Skeletal muscle satellite cell (primary cell): ENCODE results near the gene THTPA.
"Not testable (repeated sequence)": the region's sequence is repeated elsewhere in the genome, so short reads cannot be mapped to it uniquely, and the experiment has no call there.

Experiments
- H3K27me3 ChIP-seq: 2 replicates; pipeline ENCODE4 v1.7.0; 2013; ENCODE audit warnings: low read length; ENCODE audit not compliant: control insufficient read depth, insufficient read depth
- H3K36me3 ChIP-seq: 2 replicates; pipeline ENCODE4 v1.7.0; 2013; ENCODE audit warnings: mild to moderate bottlenecking, control low read depth, low read length; ENCODE audit not compliant: insufficient read depth
- H3K4me1 ChIP-seq: 2 replicates; pipeline ENCODE4 v1.7.0; 2013; ENCODE audit warnings: low read length; ENCODE audit not compliant: control insufficient read depth, insufficient read depth
- H3K4me2 ChIP-seq: 2 replicates; pipeline ENCODE4 v1.7.0; 2013; ENCODE audit warnings: mild to moderate bottlenecking, low read length
- H3K4me3 ChIP-seq: 2 replicates; pipeline ENCODE4 v1.7.0; 2013; ENCODE audit warnings: low read length
- H3K9ac ChIP-seq: 2 replicates; pipeline ENCODE4 v1.7.0; 2013; ENCODE audit warnings: mild to moderate bottlenecking, low read depth, low read length, moderate library complexity
- H3K9me3 ChIP-seq: replicated peaks from 2 replicates; pipeline ENCODE4 v1.7.0; 2013; ENCODE audit warnings: mild to moderate bottlenecking, control low read depth, low read length

THTPA gene

GRCh38 chr14:23604148-23604547 lies 48.1 kb downstream of the THTPA start:
- no peak overlapping the region for H3K9ac ChIP-seq
- H3K4me1 ChIP-seq, result no peaks in the 10 kb centered on the region
- no peak overlapping the region for H3K4me2 ChIP-seq
- H3K9me3 ChIP-seq, result no peaks in the 10 kb centered on the region
- H3K4me3 ChIP-seq, result no peak overlapping the region
- peaks cover 12% of the 10 kb centered on the region for H3K27me3 ChIP-seq
- no peaks in the 10 kb centered on the region for H3K36me3 ChIP-seq

- Histone ChIP-seq H3K27me3 (peaks cover 12% of the 10 kb centered on the region), H3K4me2 (no peak overlapping the region), H3K36me3 (no peaks in the 10 kb centered on the region), H3K9ac (no peak overlapping the region), H3K9me3 (no peaks in the 10 kb centered on the region), H3K4me3 (no peak overlapping the region), H3K4me1 (no peaks in the 10 kb centered on the region)
These were observed 48.7 kb downstream of the THTPA start for GRCh38 chr14:23604675-23605170.

- Histone ChIP-seq H3K9ac (no peak overlapping the region), H3K9me3 (no peaks in the 10 kb centered on the region), H3K27me3 (peaks cover 17% of the 10 kb centered on the region), H3K36me3 (no peaks in the 10 kb centered on the region), H3K4me3 (no peak overlapping the region), H3K4me1 (no peaks in the 10 kb centered on the region), H3K4me2 (no peak overlapping the region)
These were observed 50.0 kb downstream of the THTPA start for GRCh38 chr14:23605931-23606585.

- H3K27me3 ChIP-seq, result peaks cover 23% of the 10 kb centered on the region
- H3K4me2 ChIP-seq, result no peak overlapping the region
These were observed 52.4 kb downstream of the THTPA start for GRCh38 chr14:23608454-23608853.

GRCh38 chr14:23609001-23609400 lies 52.9 kb downstream of the THTPA start:
- Histone ChIP-seq H3K27me3 (peaks cover 23% of the 10 kb centered on the region), H3K9me3 (no peaks in the 10 kb centered on the region), H3K36me3 (no peaks in the 10 kb centered on the region), H3K4me2 (no peak overlapping the region), H3K4me1 (no peaks in the 10 kb centered on the region), H3K9ac (no peak overlapping the region), H3K4me3 (no peak overlapping the region)

More at GRCh38 chr14:23608454-23608853, 52.4 kb downstream of the THTPA start:
- Histone ChIP-seq H3K36me3 (no peaks in the 10 kb centered on the region), H3K9ac (no peak overlapping the region), H3K4me3 (no peak overlapping the region), H3K4me1 (no peaks in the 10 kb centered on the region), H3K9me3 (no peaks in the 10 kb centered on the region)

- not testable (repeated sequence) for H3K9me3 ChIP-seq, H3K4me1 ChIP-seq, H3K4me2 ChIP-seq, H3K36me3 ChIP-seq, H3K9ac ChIP-seq, H3K4me3 ChIP-seq
- peaks cover 25% of the 10 kb centered on the region for H3K27me3 ChIP-seq
These were observed 53.5 kb downstream of the THTPA start for GRCh38 chr14:23609411-23610089.
